ENCODE data around the gene FBXW4.

GRCh38 chr10:101565936-101566332 lies 129.0 kb downstream of the FBXW4 start:
- no peak for TF ChIP-seq POLR2A (IDR thresholded peaks at IDR 0.05)
- no peak for TF ChIP-seq CTCF (IDR thresholded peaks at IDR 0.05)
- no peak for TF ChIP-seq EP300 (IDR thresholded peaks at IDR 0.05)

Measured in suprapubic skin (tissue), 3 donors.